Rectal smooth muscle tissue (tissue), 1 donor: ENCODE data around the gene CACNB2.
"Not testable (repeated sequence)": the region's sequence is repeated elsewhere in the genome, so short reads cannot be mapped to it uniquely, and the experiment has no call there.

Experiments used
- H3K27ac ChIP-seq: one replicate; pipeline ENCODE4 v1.7.0; 2013; ENCODE audit warnings: low read depth, low read length, inconsistent platforms
- H3K27me3 ChIP-seq: one replicate; pipeline ENCODE4 v1.7.0; 2013; ENCODE audit warnings: low read length; ENCODE audit not compliant: control insufficient read depth, insufficient read depth
- H3K36me3 ChIP-seq: one replicate; pipeline ENCODE4 v1.7.0; 2013; ENCODE audit warnings: low read length; ENCODE audit not compliant: control insufficient read depth, insufficient read depth
- H3K4me1 ChIP-seq: one replicate; pipeline ENCODE4 v1.7.0; 2013; ENCODE audit warnings: low read length; ENCODE audit not compliant: control insufficient read depth, insufficient read depth
- H3K4me3 ChIP-seq: one replicate; pipeline ENCODE4 v1.7.0; 2013; ENCODE audit warnings: low read length
- H3K9ac ChIP-seq: one replicate; pipeline ENCODE4 v1.7.0; 2013; ENCODE audit warnings: low read length

CACNB2 gene

GRCh38 chr10:18181382-18181781, 41.2 kb downstream of the CACNB2 start:
- H3K4me3 ChIP-seq, H3K9ac ChIP-seq, H3K36me3 ChIP-seq, H3K27me3 ChIP-seq: not testable (repeated sequence)
- H3K4me1 ChIP-seq, result peaks cover 25% of the 10 kb centered on the region
- peak overlapping the region; percentile 85 for H3K27ac ChIP-seq

GRCh38 chr10:18185621-18186020, 45.4 kb downstream of the CACNB2 start:
- H3K4me3 ChIP-seq, result no peak overlapping the region
- H3K9ac ChIP-seq, result no peak overlapping the region
- H3K4me1 ChIP-seq, result peaks cover 4% of the 10 kb centered on the region
- no peaks in the 10 kb centered on the region for H3K36me3 ChIP-seq
- no peaks in the 10 kb centered on the region for H3K27me3 ChIP-seq
- H3K27ac ChIP-seq, result peak overlapping the region; percentile 56

- Histone ChIP-seq H3K9ac (no peak overlapping the region), H3K36me3 (no peaks in the 10 kb centered on the region), H3K4me1 (peaks cover 13% of the 10 kb centered on the region), H3K27ac (no peak overlapping the region), H3K27me3 (no peaks in the 10 kb centered on the region), H3K4me3 (no peak overlapping the region)
These were observed 50.6 kb downstream of the CACNB2 start for GRCh38 chr10:18190840-18191239.

- H3K27me3 ChIP-seq, result no peaks in the 10 kb centered on the region
- H3K4me1 ChIP-seq, result peaks cover 24% of the 10 kb centered on the region
- H3K9ac ChIP-seq, result no peak overlapping the region
- H3K4me3 ChIP-seq, result no peak overlapping the region
- H3K36me3 ChIP-seq, result no peaks in the 10 kb centered on the region
- H3K27ac ChIP-seq, result peak overlapping the region; percentile 89
These were observed 54.4 kb downstream of the CACNB2 start for GRCh38 chr10:18194634-18195033.

GRCh38 chr10:18195060-18195799, 55.0 kb downstream of the CACNB2 start:
- peaks cover 24% of the 10 kb centered on the region for H3K4me1 ChIP-seq
- H3K9ac ChIP-seq, result no peak overlapping the region
- H3K27me3 ChIP-seq, result no peaks in the 10 kb centered on the region
- no peak overlapping the region for H3K4me3 ChIP-seq
- no peaks in the 10 kb centered on the region for H3K36me3 ChIP-seq
- H3K27ac ChIP-seq, result peak overlapping the region; percentile 89

GRCh38 chr10:18196806-18197550, 56.8 kb downstream of the CACNB2 start:
- H3K27ac ChIP-seq, result peak overlapping the region; percentile 89
- H3K36me3 ChIP-seq, result no peaks in the 10 kb centered on the region
- peaks cover 24% of the 10 kb centered on the region for H3K4me1 ChIP-seq
- no peak overlapping the region for H3K9ac ChIP-seq
- no peaks in the 10 kb centered on the region for H3K27me3 ChIP-seq
- no peak overlapping the region for H3K4me3 ChIP-seq

- Histone ChIP-seq H3K27ac (peak overlapping the region; percentile 89), H3K36me3 (no peaks in the 10 kb centered on the region), H3K4me3 (no peak overlapping the region), H3K4me1 (peaks cover 30% of the 10 kb centered on the region), H3K9ac (no peak overlapping the region), H3K27me3 (no peaks in the 10 kb centered on the region)
These were observed 57.5 kb downstream of the CACNB2 start for GRCh38 chr10:18197706-18198105.

GRCh38 chr10:18201877-18202276, 61.7 kb downstream of the CACNB2 start:
- Histone ChIP-seq H3K36me3 (no peaks in the 10 kb centered on the region), H3K9ac (no peak overlapping the region), H3K27me3 (no peaks in the 10 kb centered on the region), H3K4me3 (no peak overlapping the region), H3K4me1 (peaks cover 16% of the 10 kb centered on the region), H3K27ac (peak overlapping the region; percentile 83)

GRCh38 chr10:18202680-18203460, 62.6 kb downstream of the CACNB2 start:
- Histone ChIP-seq H3K36me3 (no peaks in the 10 kb centered on the region), H3K4me1 (peaks cover 13% of the 10 kb centered on the region), H3K9ac (no peak overlapping the region), H3K27ac (peak overlapping the region; percentile 83), H3K27me3 (no peaks in the 10 kb centered on the region), H3K4me3 (no peak overlapping the region)

GRCh38 chr10:18203471-18203870, 63.2 kb downstream of the CACNB2 start:
- H3K27ac ChIP-seq, result peak overlapping the region; percentile 83
- no peak overlapping the region for H3K9ac ChIP-seq

GRCh38 chr10:18204039-18204835, 64.0 kb downstream of the CACNB2 start:
- Histone ChIP-seq H3K4me3 (no peak overlapping the region), H3K36me3 (no peaks in the 10 kb centered on the region), H3K27ac (peak overlapping the region; percentile 83), H3K9ac (no peak overlapping the region), H3K27me3 (no peaks in the 10 kb centered on the region), H3K4me1 (peaks cover 14% of the 10 kb centered on the region)

More at GRCh38 chr10:18203471-18203870, 63.2 kb downstream of the CACNB2 start:
- H3K27me3 ChIP-seq, result no peaks in the 10 kb centered on the region
- H3K36me3 ChIP-seq, result no peaks in the 10 kb centered on the region
- H3K4me1 ChIP-seq, result peaks cover 13% of the 10 kb centered on the region
- H3K4me3 ChIP-seq, result no peak overlapping the region
